GM21526 (cell line): ENCODE data around the gene ADGRV1.

Experiments
- ATAC-seq: cut with Tn5 transposase; IDR thresholded peaks from one replicate; pipeline ENCODE4 v1.9.1; 2021; ENCODE audit warnings: moderate library complexity; ENCODE audit not compliant: unreplicated experiment, low FRiP score

The ADGRV1 gene

GRCh38 chr5:90558344-90559192, at the start of gene ADGRV1:
Gene ADGRV1 (plus strand): TSS chr5:90558797. CDS start chr5:90558896, 99 bp downstream.
- peak; percentile 49 for ATAC-seq

- ATAC-seq = no peak
Observed at GRCh38 chr5:90510438-90510837, 48.2 kb upstream of the ADGRV1 start.

- no peak for ATAC-seq
Observed at GRCh38 chr5:90514520-90514919, 44.1 kb upstream of the ADGRV1 start.

GRCh38 chr5:90518661-90519060, 39.9 kb upstream of the ADGRV1 start:
- no peak for ATAC-seq

GRCh38 chr5:90519081-90519480, 39.5 kb upstream of the ADGRV1 start:
- no peak for ATAC-seq

GRCh38 chr5:90528601-90529193, 29.9 kb upstream of the ADGRV1 start:
- no peak for ATAC-seq

GRCh38 chr5:90529194-90529938, 29.2 kb upstream of the ADGRV1 start, which contains the start of gene LYSMD3:
Gene LYSMD3 (minus strand): TSS chr5:90529584. CDS start chr5:90525289, 4,295 bp downstream.
- ATAC-seq = peak; percentile 87

GRCh38 chr5:90529939-90530677, 28.5 kb upstream of the ADGRV1 start:
- peak; percentile 46 for ATAC-seq

- no peak for ATAC-seq
Observed at GRCh38 chr5:90530736-90531487, 27.7 kb upstream of the ADGRV1 start.

GRCh38 chr5:90533794-90534193, 24.8 kb upstream of the ADGRV1 start:
- ATAC-seq = no peak

GRCh38 chr5:90534922-90535321, 23.7 kb upstream of the ADGRV1 start:
- ATAC-seq = no peak

GRCh38 chr5:90542827-90543519, 15.6 kb upstream of the ADGRV1 start:
- ATAC-seq = no peak

- no peak for ATAC-seq
Observed at GRCh38 chr5:90545511-90545910, 13.1 kb upstream of the ADGRV1 start.

GRCh38 chr5:90546216-90546837, 12.3 kb upstream of the ADGRV1 start:
- no peak for ATAC-seq

GRCh38 chr5:90547072-90547536, 11.5 kb upstream of the ADGRV1 start:
- no peak for ATAC-seq

- ATAC-seq = no peak
Observed at GRCh38 chr5:90548069-90548593, 10.5 kb upstream of the ADGRV1 start.

- no peak for ATAC-seq
Observed at GRCh38 chr5:90549223-90549622, 9.4 kb upstream of the ADGRV1 start.

GRCh38 chr5:90549729-90550275, 8.8 kb upstream of the ADGRV1 start:
- ATAC-seq = no peak
